ENCODE data around the gene AGAP1.

AGAP1 gene

GRCh38 chr2:235595422-235596010 lies 101.7 kb downstream of the AGAP1 start:
- CTCF ChIA-PET = interaction anchor here (0.7 to 8.1 kb wide), 17 partner anchors 8 to 1051 kb away, joined by 3 to 76 read pairs (median 5); no protein-coding TSS in a partner anchor
- POLR2A ChIA-PET = no interaction called here
- DNase-seq (ENCODE audit: extremely low spot score) = peak; percentile 64
- TF ChIP-seq, protein P1, sequence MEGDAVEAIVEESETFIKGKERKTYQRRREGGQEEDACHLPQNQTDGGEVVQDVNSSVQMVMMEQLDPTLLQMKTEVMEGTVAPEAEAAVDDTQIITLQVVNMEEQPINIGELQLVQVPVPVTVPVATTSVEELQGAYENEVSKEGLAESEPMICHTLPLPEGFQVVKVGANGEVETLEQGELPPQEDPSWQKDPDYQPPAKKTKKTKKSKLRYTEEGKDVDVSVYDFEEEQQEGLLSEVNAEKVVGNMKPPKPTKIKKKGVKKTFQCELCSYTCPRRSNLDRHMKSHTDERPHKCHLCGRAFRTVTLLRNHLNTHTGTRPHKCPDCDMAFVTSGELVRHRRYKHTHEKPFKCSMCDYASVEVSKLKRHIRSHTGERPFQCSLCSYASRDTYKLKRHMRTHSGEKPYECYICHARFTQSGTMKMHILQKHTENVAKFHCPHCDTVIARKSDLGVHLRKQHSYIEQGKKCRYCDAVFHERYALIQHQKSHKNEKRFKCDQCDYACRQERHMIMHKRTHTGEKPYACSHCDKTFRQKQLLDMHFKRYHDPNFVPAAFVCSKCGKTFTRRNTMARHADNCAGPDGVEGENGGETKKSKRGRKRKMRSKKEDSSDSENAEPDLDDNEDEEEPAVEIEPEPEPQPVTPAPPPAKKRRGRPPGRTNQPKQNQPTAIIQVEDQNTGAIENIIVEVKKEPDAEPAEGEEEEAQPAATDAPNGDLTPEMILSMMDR (IDR thresholded peaks at IDR 0.05; ENCODE audit: control extremely low read depth, extremely low read depth, low read depth, missing control alignments) = peak; percentile 73

DNA sequence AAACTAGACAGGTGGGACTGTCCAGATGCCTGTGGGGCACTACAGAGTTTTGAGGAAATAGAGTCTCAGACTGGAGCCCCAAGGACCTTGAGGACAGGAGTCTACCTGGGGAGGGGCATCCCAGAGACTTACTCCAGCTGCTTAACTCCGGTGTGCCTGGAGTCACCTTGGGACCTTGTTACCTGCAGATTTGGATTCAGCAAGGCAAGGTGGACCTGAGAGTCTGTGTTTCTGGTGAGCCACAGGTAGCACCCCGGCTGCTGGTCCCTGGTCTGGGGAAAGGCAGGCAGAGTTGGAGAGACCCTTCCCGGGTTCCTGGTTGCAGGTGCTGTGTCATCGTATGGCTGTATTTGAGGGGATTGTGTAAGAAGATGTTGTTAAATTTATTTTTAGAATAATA lies 102.4 kb downstream of the AGAP1 start:
- POLR2A ChIA-PET = no interaction called here
- TF ChIP-seq, protein P1 (IDR thresholded peaks at IDR 0.05; ENCODE audit: control extremely low read depth, extremely low read depth, low read depth, missing control alignments) = no peak
- no peak for DNase-seq (ENCODE audit: extremely low spot score)
- CTCF ChIA-PET = interaction anchor here (1.1 to 8.1 kb wide), 9 partner anchors 9 to 1052 kb away, joined by 3 to 76 read pairs (median 7); no protein-coding TSS in a partner anchor

DNA sequence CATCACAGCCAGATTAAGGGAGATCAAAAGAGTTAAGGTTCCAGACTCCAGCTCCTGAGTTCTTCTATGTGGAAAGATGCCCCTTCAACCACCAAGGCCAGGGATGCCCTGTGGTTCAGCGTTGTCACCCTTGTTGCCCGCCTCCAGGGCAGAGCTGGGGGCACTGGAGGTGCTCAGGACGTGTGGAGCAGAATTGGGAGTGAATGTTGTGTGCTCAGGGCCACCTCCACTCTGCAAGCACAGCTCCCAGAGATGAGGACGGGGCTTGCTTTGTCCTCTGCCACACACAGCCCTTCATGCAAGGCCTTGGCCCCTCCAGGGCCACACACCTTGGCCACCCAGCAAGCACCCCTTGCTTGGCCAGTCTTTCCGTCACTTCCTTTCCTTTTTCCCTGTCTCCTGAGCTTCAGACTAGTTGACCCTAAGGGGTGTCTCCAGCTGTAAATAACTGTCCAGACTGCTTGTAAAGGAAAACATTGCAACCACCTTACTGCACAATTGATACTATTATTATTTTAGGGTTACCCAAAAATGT lies 103.3 kb downstream of the AGAP1 start:
- TF ChIP-seq, protein P1 (IDR thresholded peaks at IDR 0.05; ENCODE audit: control extremely low read depth, extremely low read depth, low read depth, missing control alignments) = no peak
- CTCF ChIA-PET = interaction anchor here (5.0 to 8.1 kb wide), 2 partner anchors 150 to 462 kb away, joined by 46 to 76 read pairs; no protein-coding TSS in a partner anchor
- DNase-seq (ENCODE audit: extremely low spot score) = no peak
- POLR2A ChIA-PET = no interaction called here

DNA sequence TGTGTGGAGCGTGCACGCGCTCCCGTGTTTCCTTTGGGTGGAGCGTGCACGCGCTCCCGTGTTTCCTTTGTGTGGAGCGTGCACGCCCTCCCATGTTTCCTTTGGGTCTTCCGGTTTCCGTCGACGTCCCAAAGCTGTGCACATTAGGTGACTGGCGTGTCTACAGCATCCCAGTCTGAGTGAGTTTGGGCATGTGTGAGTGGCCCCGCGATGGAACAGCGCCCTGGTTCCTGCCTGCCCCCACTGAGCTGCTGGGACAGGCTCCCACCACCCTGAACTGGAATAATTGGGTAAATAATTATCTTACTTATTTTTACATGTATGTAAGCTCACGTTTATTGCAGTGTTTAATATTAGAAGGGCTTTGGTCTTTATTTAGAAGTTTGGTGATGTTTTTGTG lies 104.2 kb downstream of the AGAP1 start:
- CTCF ChIA-PET = interaction anchor here (8.1 kb wide), 1 partner anchor 149 kb away, joined by 76 read pairs; no protein-coding TSS in a partner anchor
- no peak for DNase-seq (ENCODE audit: extremely low spot score)
- POLR2A ChIA-PET = no interaction called here
- TF ChIP-seq, protein P1 (IDR thresholded peaks at IDR 0.05; ENCODE audit: control extremely low read depth, extremely low read depth, low read depth, missing control alignments) = no peak

DNA sequence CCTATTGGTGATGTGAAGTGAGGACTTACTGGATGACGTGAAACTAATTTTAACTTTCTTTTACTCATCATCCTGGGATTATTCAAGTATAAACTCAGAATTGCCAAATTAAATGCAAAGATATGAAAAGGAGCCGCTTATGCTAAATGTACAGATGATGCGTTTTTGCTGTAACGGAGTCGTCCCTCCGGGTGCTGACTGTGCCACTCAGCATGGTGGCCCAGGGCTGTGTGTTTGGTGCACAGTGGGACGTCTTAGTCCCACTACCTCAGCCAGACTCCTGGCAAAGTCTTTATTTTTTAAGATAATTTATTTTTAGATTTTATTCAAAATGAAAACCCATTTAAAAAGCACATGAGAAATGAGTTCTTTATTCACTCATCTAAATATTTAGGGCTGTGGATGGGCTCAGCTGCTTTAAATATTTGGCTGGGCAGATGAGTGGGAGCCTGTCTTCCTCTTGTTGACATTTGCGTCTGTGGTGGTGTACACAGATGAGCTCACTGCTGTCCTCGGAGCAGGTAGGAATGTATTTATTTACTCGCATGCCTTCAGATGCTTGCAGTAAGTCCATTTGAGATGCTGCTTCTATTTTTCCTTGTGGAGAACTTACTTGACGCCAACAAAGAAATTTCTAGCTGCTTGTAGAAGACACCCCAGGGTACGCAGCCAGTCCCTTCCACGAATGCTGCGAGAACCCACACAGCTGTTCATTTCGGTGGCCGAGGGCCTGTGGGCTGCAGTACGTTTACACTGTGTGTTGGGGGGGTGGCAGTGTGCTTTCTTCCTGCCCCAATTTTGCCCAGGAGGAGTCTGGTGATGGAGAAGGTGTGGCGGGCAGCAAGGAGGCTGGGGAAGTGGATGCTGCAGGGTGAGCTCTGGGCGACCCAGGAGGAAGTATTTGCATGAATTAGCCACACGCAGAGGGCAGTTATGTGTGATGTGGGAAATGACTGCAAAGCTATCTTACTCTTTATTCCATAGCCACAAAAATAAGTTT lies 105.0 kb downstream of the AGAP1 start:
- POLR2A ChIA-PET = no interaction called here
- CTCF ChIA-PET = interaction anchor here (0.9 to 8.1 kb wide), 2 partner anchors 10 to 148 kb away, joined by 3 to 76 read pairs; no protein-coding TSS in a partner anchor
- DNase-seq (ENCODE audit: extremely low spot score) = no peak
- TF ChIP-seq, protein P1 (IDR thresholded peaks at IDR 0.05; ENCODE audit: control extremely low read depth, extremely low read depth, low read depth, missing control alignments) = no peak

Measured in GM10248 (cell line).